BJ (cell line): ENCODE data around the gene PNPLA7. TPM values are rescaled to one million over a fixed set of nuclear protein-coding genes. Genes with fewer than 3 reads are reported as not detected.

Source experiments
- CTCF ChIA-PET: fragments of 350-600 bp; formaldehyde crosslinking; extraction: SDS; loops from one replicate; lab custom pipeline; 2021; ENCODE audit warnings: antibody characterized with exemption, inconsistent platforms; lab: Yijun Ruan, JAX
- POLR2A ChIA-PET: fragments of 300-600 bp; sonication (Branson Sonifier 250); formaldehyde crosslinking; extraction: SDS; loops from one replicate; lab custom pipeline; 2021; ENCODE audit warnings: antibody characterized with exemption; lab: Charles Lee
- DNase-seq: peaks from one replicate; pipeline ENCODE4 v3.0.0-alpha.2; 2011; ENCODE audit warnings: low read depth
- H3K27me3 ChIP-seq: 2 replicates; pipeline ENCODE4 v1.6.0; 2011; ENCODE audit warnings: low read length; ENCODE audit not compliant: control insufficient read depth, insufficient read depth
- H3K36me3 ChIP-seq: 2 replicates; pipeline ENCODE4 v1.5.1; 2011; ENCODE audit warnings: low read length; ENCODE audit not compliant: control insufficient read depth, insufficient read depth
- H3K4me3 ChIP-seq: 2 replicates; pipeline ENCODE4 v1.5.1; 2011; ENCODE audit warnings: low read depth, mild to moderate bottlenecking, control low read depth, low read length
- polyA plus RNA-seq: library from polyadenylated mRNA; depleted of rRNA; stranded (reverse); fragments of >200 nt; gene quantifications from 2 replicates; pipeline ENCODE4 v1.2.3, GENCODE V29; 2011
- TF ChIP-seq, protein P1 (sequence below): IDR thresholded peaks from 2 replicates; pipeline ENCODE4 v1.5.1; 2011; ENCODE audit warnings: low read depth, mild to moderate bottlenecking, control low read depth, inconsistent platforms, low read length, moderate library complexity; ENCODE audit not compliant: insufficient read depth

The PNPLA7 gene
- polyA plus RNA-seq, 1 experiment = 0.63 TPM

DNA sequence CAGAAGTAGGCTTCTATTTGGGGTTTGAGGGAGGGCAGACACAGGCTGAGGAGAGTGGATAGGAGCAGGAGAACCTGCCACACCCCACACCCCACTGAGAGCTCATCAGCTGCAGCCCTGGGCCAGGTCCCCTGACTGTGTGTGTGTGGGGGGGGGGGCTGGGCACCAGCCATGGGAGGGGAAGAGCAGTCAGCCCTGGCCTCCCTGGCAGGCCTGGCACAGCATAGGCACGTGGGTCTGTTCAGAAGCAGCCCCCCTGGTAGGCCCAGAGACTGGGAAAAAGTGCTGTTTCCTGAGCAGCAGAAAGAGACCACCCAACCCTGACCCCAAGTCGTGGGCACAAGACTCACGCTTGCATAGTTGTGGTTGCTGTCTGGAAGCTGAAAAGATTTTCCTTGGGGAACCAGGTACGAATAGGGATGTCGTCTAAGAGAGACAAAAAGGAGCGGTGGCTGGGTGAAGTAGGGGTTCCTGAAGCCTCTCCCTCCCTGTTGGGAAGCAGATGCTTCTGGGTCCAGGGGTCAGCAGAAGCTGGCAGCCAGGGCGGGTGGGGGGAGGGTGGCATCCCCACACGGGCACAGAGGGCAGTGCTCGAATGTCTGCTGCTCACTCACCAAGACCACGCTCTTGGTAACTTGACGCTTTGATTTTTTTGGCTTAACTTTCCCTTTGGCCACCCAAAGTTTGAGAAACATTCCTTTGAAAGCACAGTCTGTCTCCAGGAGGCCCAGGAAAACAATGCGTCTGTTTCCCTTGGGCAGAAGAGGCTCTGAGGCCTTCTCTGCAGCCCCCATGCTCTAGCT lies 93.9 kb downstream of the PNPLA7 start:
- Histone ChIP-seq H3K36me3 (peaks cover 18% of the 10 kb centered on the region), H3K4me3 (no peak overlapping the region), H3K27me3 (no peaks in the 10 kb centered on the region)
- ChIA-PET POLR2A (no interaction called here), CTCF (interaction anchor here (0.8 to 1.0 kb wide), 2 partner anchors 26 to 34 kb away, joined by 3 to 4 read pairs; partner anchors contain the start of gene EXD3)
- DNase-seq = no peak
- TF ChIP-seq, protein P1, sequence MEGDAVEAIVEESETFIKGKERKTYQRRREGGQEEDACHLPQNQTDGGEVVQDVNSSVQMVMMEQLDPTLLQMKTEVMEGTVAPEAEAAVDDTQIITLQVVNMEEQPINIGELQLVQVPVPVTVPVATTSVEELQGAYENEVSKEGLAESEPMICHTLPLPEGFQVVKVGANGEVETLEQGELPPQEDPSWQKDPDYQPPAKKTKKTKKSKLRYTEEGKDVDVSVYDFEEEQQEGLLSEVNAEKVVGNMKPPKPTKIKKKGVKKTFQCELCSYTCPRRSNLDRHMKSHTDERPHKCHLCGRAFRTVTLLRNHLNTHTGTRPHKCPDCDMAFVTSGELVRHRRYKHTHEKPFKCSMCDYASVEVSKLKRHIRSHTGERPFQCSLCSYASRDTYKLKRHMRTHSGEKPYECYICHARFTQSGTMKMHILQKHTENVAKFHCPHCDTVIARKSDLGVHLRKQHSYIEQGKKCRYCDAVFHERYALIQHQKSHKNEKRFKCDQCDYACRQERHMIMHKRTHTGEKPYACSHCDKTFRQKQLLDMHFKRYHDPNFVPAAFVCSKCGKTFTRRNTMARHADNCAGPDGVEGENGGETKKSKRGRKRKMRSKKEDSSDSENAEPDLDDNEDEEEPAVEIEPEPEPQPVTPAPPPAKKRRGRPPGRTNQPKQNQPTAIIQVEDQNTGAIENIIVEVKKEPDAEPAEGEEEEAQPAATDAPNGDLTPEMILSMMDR = no peak

DNA sequence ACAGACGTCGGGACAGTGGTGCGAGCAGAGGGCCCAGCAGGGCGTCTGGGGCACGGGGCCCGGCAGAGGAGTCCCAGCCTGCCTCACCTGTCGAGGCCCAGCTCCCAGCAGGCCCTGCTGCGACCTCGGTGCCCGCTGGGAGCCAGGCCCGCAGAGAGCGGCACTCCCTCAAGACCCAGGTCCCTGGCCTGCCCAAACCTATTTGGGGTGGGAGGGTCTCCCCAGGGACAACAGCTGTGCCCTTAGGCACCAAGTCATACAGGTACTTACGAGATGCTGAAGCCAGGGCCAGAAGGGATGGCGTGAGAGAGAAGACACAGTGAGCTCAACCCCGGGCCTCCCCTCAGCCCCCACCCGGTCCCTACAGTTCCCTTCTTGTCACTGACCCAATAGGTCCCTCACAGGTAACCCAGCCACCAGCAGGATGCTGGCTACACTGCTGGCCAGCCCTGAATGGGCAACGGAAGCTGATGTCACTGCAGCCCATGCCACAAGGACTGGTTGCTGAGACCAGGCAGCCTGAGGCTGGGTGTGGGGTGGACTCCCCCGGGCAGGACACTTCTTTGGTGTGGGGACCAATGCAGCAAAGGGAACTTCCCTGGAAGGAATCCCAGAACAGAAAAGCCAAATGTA lies 94.7 kb downstream of the PNPLA7 start:
- ChIA-PET CTCF (interaction anchor here (0.8 kb wide), 1 partner anchor 27 kb away, joined by 3 read pairs; no protein-coding TSS in a partner anchor), POLR2A (no interaction called here)
- DNase-seq = no peak
- no peak overlapping the region for H3K4me3 ChIP-seq
- TF ChIP-seq, protein P1 = no peak
- H3K36me3 ChIP-seq = peaks cover 18% of the 10 kb centered on the region
- H3K27me3 ChIP-seq = no peaks in the 10 kb centered on the region

DNA sequence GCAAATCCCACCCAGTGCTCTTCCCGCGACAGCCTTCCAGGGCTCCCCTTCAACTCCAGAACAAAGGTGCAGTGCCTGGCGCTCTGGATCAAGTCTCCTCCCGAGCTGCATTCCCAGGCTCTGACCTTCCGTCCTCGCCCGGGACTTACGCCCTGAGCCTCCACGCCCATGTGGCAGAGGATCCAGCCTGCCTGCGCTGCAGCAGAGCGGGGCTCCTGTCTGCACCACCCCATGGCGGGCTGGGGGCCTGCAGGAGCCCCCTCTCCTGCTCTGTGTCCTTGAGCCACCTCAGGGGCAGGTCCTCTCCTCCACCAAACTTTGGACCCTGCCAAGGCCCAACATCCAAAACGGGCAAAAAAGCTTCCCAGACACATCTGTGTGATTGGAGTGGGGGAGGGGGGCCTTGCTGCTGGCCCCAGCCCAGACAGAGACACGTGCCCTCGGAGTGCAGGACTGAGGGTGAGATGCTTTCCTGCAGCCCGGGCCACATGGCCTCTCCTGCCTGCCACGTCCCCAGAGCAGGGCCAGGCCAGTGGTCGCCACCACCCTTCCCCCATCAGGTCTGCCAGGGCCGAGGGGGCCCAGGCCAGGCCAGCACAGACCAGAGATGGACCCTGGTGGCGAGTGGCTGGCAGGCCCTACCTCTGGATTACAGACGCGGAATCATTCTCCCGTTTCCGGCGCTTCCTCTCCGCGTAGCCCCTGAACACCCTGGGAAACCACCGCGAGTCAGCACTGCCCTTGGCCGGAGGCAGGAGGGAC lies 95.4 kb downstream of the PNPLA7 start:
- no peak overlapping the region for H3K4me3 ChIP-seq
- no peak for DNase-seq
- H3K36me3 ChIP-seq = peaks cover 20% of the 10 kb centered on the region
- TF ChIP-seq, protein P1 = no peak
- POLR2A ChIA-PET = no interaction called here
- no peaks in the 10 kb centered on the region for H3K27me3 ChIP-seq
- CTCF ChIA-PET = interaction anchor here (0.9 kb wide), 1 partner anchor 80 kb away, joined by 3 read pairs; no protein-coding TSS in a partner anchor

DNA sequence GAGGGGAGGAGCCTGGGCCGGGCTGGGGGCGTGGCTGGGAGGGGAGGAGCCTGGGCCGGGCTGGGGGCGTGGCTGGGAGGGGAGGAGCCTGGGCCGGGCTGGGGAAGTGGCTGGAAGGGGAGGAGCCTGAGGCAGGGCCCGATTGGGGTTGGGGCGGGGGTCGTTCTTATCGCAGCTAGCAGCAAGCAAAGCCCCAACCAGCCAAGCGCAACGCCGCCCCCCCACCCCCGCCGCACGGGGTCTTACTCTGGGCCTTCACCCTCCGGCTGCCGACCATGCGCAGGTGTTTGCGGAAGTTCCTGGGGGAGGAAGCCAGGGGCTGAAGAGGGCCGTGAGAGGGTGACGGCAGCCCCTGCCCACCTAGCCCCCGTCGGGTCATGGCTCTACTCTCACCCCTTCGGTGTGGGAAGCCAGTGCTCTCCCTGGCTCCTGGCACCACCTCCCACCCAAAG lies 96.0 kb downstream of the PNPLA7 start:
- ChIA-PET CTCF (interaction anchor here (0.9 to 1.7 kb wide), 3 partner anchors 11 to 81 kb away, joined by 3 to 5 read pairs (median 4); partner anchors contain the start of genes EXD3 and NOXA1), POLR2A (no interaction called here)
- H3K36me3 ChIP-seq = peaks cover 24% of the 10 kb centered on the region
- TF ChIP-seq, protein P1 = no peak
- no peak for DNase-seq
- H3K27me3 ChIP-seq = no peaks in the 10 kb centered on the region
- H3K4me3 ChIP-seq = no peak overlapping the region
